H1 (cell line): ENCODE data around the gene IQGAP1. TPM values are rescaled to one million over a fixed set of nuclear protein-coding genes. Genes with fewer than 3 reads are reported as not detected.

ENCODE experiments used
- ASH2L ChIP-seq: fragments of 200-600, 300-600 bp; sonication (generic); IDR thresholded peaks from one replicate; pipeline ENCODE4 v1.7.1; 2017; ENCODE audit warnings: low read length
- CBX5 ChIP-seq: fragments of 300-800, 300-1000 bp; sonication (generic); IDR thresholded peaks from 2 replicates; pipeline ENCODE4 v1.7.1; 2016; ENCODE audit warnings: antibody characterized with exemption, low read length, low read depth
- CHD2 ChIP-seq: IDR thresholded peaks from 2 replicates; pipeline ENCODE4 v1.6.1; 2012; ENCODE audit warnings: low read length, improper control_type of control experiment
- MAFK ChIP-seq: IDR thresholded peaks from 2 replicates; pipeline ENCODE4 v1.6.1; 2012; ENCODE audit warnings: low read depth, mild to moderate bottlenecking, improper control_type of control experiment, low read length
- RBBP5 ChIP-seq: IDR thresholded peaks from 2 replicates; pipeline ENCODE4 v1.7.1; 2012; ENCODE audit warnings: low read depth, mild to moderate bottlenecking, inconsistent platforms, low read length, moderate library complexity, borderline replicate concordance
- SIN3A ChIP-seq, 2 experiments: IDR thresholded peaks in 1 of 2; conservative IDR thresholded peaks in 1 of 2; 2 replicates each; pipeline ENCODE4 v1.6.1; 2011 to 2012; ENCODE audit warnings: low read length in 2 of 2, improper control_type of control experiment in 1 of 2, low read depth in 1 of 2, mild to moderate bottlenecking in 1 of 2
- SIX5 ChIP-seq: IDR thresholded peaks from 2 replicates; pipeline ENCODE4 v1.6.1; 2011; ENCODE audit warnings: mild to moderate bottlenecking, low read depth, low read length
- TEAD4 ChIP-seq: IDR thresholded peaks from 2 replicates; pipeline ENCODE4 v1.6.1; 2012; ENCODE audit warnings: low read depth, low read length, inconsistent platforms, mixed read lengths
- polyA plus RNA-seq, 7 experiments: library from polyadenylated mRNA; depleted of rRNA in 3 of 7; stranded (reverse) in 5 of 7; unstranded in 2 of 7; fragments of >200 nt in 5 of 7; fragments of 200-250 nt in 2 of 7; gene quantifications; 1 replicate in 5 of 7; 2 replicates in 1 of 7; 4 replicates in 1 of 7; pipeline versions ENCODE4 v1.2.1 to v1.2.3, GENCODE V29; 2011 to 2013; ENCODE audit warnings: missing spikeins in 2 of 7, mixed read lengths in 2 of 7
- total RNA-seq: library from RNA; stranded (reverse); fragmentation: NEBNext Ultra II Directional; extraction: Animal tissue kit (Norgen Biotek cat#: 25700); gene quantifications from 2 replicates; pipeline ENCODE4 v1.2.1, GENCODE V29; 2021
- TF ChIP-seq, protein P1 (sequence below): IDR thresholded peaks from 2 replicates; pipeline ENCODE4 v1.6.1; 2011; ENCODE audit warnings: low read length, improper control_type of control experiment

IQGAP1 gene
- total and polyA plus RNA-seq, 2 of the 8 experiments (the other 6 are each of a cell fraction or from before 2014, with no cell fraction given) = 56.0 to 138 TPM

DNA sequence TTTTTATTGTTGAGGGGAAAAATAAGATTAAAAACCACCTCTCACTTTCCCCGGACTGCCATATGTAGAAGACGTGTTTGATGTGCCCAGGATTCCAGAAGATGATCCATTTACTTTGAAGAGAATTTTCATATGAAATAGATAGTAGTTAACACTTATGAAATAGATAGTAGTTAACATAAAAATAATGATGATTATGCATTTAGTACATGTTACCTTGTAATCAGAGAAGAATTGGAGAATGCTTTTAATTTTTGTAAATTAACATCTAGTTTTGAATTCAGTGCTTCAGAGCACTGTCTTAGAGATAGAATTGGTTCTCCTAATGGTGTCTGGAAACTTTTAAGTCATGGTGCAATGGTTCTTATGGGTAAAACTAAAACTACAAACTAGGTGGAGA is 95.6 kb downstream of the IQGAP1 start (continued):
- no peak for TF ChIP-seq CHD2
- TF ChIP-seq RBBP5 = no peak
- TF ChIP-seq SIN3A (conservative IDR thresholded peaks at IDR 0.05 in 1 of 2, IDR thresholded peaks at IDR 0.05 in 1 of 2; ENCODE audit: low read depth in 1 of 2, low read length in 2 of 2) = no peak
- no peak for TF ChIP-seq CBX5
- no peak for TF ChIP-seq TEAD4
- TF ChIP-seq ASH2L = no peak
- TF ChIP-seq SIX5 = no peak
- no peak for TF ChIP-seq MAFK
- TF ChIP-seq, protein P1, sequence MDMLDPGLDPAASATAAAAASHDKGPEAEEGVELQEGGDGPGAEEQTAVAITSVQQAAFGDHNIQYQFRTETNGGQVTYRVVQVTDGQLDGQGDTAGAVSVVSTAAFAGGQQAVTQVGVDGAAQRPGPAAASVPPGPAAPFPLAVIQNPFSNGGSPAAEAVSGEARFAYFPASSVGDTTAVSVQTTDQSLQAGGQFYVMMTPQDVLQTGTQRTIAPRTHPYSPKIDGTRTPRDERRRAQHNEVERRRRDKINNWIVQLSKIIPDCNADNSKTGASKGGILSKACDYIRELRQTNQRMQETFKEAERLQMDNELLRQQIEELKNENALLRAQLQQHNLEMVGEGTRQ = no peak
